ACC112 (cell line): ENCODE results near the gene POR.
"Not testable (repeated sequence)": the region's sequence is repeated elsewhere in the genome, so short reads cannot be mapped to it uniquely, and the experiment has no call there.

Experiments
- H2AFZ ChIP-seq: fragments of 200-600 bp; sonication (generic); one replicate; pipeline ENCODE4 v1.6.0; 2017; ENCODE audit warnings: antibody characterized with exemption, low read length; ENCODE audit not compliant: unreplicated experiment
- H3K27ac ChIP-seq: fragments of 200-600 bp; sonication (generic); 2 replicates; pipeline ENCODE4 v1.5.1; 2014; ENCODE audit warnings: low read depth, mild to moderate bottlenecking, antibody characterized with exemption, low read length, moderate library complexity
- H3K27me3 ChIP-seq: fragments of 200-600 bp; sonication (generic); 2 replicates; pipeline ENCODE4 v1.6.1; 2014; ENCODE audit warnings: mild to moderate bottlenecking, antibody characterized with exemption, low read length, moderate library complexity, mixed read lengths; ENCODE audit not compliant: insufficient read depth
- H3K36me3 ChIP-seq: fragments of 200-600 bp; sonication (generic); 2 replicates; pipeline ENCODE4 v1.6.1; 2016; ENCODE audit warnings: mild to moderate bottlenecking, antibody characterized with exemption, low read length, moderate library complexity, mixed read lengths; ENCODE audit not compliant: insufficient read depth
- H3K4me1 ChIP-seq: fragments of 200-600 bp; sonication (generic); one replicate; pipeline ENCODE4 v1.6.1; 2016; ENCODE audit warnings: low read length, mixed read lengths; ENCODE audit not compliant: insufficient read depth, unreplicated experiment, control insufficient read depth
- H3K4me3 ChIP-seq: fragments of 200-600 bp; sonication (generic); 2 replicates; pipeline ENCODE4 v1.5.1; 2014; ENCODE audit warnings: mild to moderate bottlenecking, low read depth, low read length
- H3K79me2 ChIP-seq: fragments of 200-600 bp; sonication (generic); one replicate; pipeline ENCODE4 v1.6.0; 2016; ENCODE audit warnings: low read length; ENCODE audit not compliant: control insufficient read depth, unreplicated experiment, insufficient read depth

POR gene

DNA sequence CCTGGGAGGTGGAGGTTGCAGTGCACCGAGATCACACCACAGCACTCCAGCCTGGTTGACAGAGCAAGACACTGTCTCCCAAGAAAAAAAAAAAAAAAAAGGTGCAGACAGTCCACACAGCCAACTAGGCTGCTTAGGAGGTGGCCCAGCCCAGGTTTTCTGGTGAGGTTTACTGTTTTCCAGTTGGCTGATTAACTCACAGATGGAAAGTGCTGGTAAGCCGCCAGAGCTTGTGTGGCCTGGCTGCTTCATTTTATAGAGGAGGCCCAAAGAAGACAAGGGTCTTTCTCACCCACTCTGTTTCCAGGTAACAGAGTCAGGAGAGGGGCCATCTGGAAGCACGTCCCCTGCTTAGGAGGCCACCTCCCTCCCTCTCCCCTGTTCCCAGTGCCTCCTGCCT is 29.9 kb upstream of the POR start:
- H3K36me3 ChIP-seq: peaks cover 7% of the 10 kb centered on the region; the same call in 1 of the 2 replicates
- H3K4me1 ChIP-seq: peaks cover 10% of the 10 kb centered on the region

DNA sequence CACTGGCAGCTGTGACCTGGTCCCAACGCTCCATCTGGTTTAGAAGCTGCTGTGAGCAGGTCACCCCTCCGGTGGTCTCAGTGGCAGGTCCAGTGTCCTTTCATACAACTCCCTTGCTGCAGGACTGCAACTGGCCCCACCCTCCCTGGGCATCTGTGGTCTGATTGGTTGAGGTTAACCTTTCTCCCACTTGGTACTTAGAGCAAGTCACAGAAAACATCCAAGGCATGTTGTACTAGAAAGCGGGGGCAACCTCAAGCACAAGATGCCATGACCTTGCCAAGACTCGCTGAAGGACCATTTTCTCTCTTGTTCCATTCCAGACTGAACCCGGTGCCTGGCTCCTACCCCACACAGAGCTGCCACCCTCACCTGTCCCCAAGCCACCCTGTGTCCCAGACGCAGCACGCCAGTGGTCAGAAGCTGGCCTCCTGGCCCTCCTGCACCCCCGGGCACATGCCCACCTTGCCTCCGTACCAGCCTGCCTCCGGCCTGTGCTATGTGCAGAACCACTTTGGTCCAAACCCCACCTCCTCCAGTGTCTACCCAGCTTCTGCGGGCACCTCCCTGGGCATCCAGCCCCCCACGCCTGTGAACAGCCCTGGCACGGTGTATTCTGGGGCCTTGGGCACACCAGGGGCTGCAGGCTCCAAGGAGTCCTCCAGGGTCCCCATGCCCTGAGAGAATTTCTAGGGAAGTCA is 27.1 kb upstream of the POR start:
- Histone ChIP-seq H3K4me1 (peaks cover 8% of the 10 kb centered on the region), H3K27me3 (no peaks in the 10 kb centered on the region), H2AFZ (no peak overlapping the region), H3K36me3 (peaks cover under 1% of the 10 kb centered on the region; the same call in 1 of the 2 replicates), H3K79me2 (no peaks in the 10 kb centered on the region), H3K4me3 (no peak overlapping the region), H3K27ac (no peak overlapping the region)

More for the DNA sequence above, 29.9 kb upstream of the POR start:
- Histone ChIP-seq H3K79me2 (peaks cover 7% of the 10 kb centered on the region), H3K27me3 (no peaks in the 10 kb centered on the region), H2AFZ (no peak overlapping the region), H3K27ac (no peak overlapping the region), H3K4me3 (no peak overlapping the region)

DNA sequence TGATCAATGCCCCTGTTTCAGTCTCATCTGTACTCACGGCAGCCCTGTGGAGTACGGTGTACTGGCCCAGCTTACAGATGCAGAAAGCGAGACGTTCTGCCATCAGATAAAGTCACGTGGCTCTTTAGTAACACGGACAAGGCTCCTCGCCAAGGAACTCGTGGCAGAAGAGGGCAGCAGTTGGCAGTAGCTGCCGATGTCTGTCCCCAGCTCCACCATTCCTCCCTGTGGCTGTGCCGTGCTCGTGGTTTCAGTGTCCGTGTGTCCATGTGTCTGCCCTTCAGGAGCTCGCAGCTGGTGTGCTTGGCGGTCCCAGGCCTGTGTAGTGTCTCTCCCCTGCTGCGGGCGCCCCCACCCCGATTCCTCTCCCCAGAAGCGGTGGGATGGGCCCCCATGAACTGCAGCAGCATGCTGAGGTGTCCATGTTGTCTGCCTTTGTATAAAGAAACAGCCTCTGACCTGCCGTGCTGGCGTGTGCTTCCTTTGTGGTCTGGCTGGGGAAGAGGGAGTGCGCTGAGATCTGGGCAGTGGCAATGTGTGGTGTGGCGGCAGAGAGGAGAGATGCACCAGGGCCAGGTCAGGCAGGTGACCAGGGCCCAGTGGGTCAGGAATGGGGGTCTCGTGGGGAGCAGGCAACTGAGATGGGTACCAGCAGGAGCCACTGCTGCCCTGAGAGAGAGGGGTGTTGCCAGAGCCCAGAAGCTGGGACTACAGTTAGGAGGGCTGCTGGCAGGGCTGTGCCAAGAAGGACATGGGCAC is 26.3 kb upstream of the POR start:
- Histone ChIP-seq H3K36me3 (no peaks in the 10 kb centered on the region), H3K27ac (no peak overlapping the region), H2AFZ (no peak overlapping the region), H3K4me3 (no peak overlapping the region), H3K27me3 (no peaks in the 10 kb centered on the region), H3K4me1 (peaks cover 9% of the 10 kb centered on the region), H3K79me2 (no peaks in the 10 kb centered on the region)

DNA sequence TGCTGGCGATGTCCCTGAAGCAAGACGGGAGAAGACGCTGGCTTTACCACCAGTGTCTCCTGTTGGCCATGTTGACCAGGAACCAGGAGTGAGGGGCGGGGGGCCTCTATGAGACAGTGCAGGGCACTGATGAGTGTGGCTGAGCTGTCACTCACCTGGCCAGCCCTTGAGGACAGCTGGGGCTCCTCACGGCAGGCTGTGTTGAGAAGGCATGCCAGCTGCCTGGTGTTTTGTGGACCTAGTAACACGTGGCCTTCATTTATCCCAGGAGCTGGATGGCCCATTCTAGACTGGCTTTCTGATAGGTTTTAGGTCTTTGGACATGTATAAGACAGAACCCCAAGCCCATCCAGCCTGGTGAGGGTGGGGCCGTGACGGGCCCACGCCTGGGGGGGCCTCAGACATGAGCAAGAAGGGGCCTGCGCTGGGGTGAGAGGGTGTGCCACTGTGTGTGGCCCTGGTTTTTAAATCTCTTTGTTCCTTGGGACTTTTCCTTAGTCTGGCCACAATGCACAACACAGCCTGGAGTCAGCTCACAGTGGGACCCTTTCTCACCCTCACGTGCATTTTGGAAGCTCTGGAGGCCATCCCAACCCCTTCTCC is 25.6 kb upstream of the POR start:
- no peaks in the 10 kb centered on the region for H3K36me3 ChIP-seq
- no peak overlapping the region for H3K4me3 ChIP-seq
- peak overlapping the region; percentile 13; the same call in 1 of the 2 replicates for H3K27ac ChIP-seq
- no peak overlapping the region for H2AFZ ChIP-seq
- H3K4me1 ChIP-seq: peaks cover 9% of the 10 kb centered on the region
- H3K27me3 ChIP-seq: no peaks in the 10 kb centered on the region
- no peaks in the 10 kb centered on the region for H3K79me2 ChIP-seq

GRCh38 chr7:75889826-75890225 is 25.1 kb upstream of the POR start:
- H3K27me3 ChIP-seq: no peaks in the 10 kb centered on the region
- H2AFZ ChIP-seq: no peak overlapping the region
- H3K79me2 ChIP-seq: no peaks in the 10 kb centered on the region
- H3K36me3 ChIP-seq: no peaks in the 10 kb centered on the region
- no peak overlapping the region for H3K4me3 ChIP-seq
- peaks cover 9% of the 10 kb centered on the region for H3K4me1 ChIP-seq
- peak overlapping the region; percentile 13; the same call in 1 of the 2 replicates for H3K27ac ChIP-seq

- H3K27me3 ChIP-seq, H3K4me3 ChIP-seq, H3K36me3 ChIP-seq, H3K79me2 ChIP-seq, H2AFZ ChIP-seq, H3K27ac ChIP-seq, H3K4me1 ChIP-seq: not testable (repeated sequence)
Measured at GRCh38 chr7:75891237-75891636, 23.7 kb upstream of the POR start.

- Histone ChIP-seq H3K4me1 (peaks cover 9% of the 10 kb centered on the region), H3K36me3 (no peaks in the 10 kb centered on the region), H3K27me3 (no peaks in the 10 kb centered on the region), H3K27ac (no peak overlapping the region), H3K4me3 (no peak overlapping the region), H2AFZ (no peak overlapping the region), H3K79me2 (no peaks in the 10 kb centered on the region)
Measured at GRCh38 chr7:75891815-75892411, 23.0 kb upstream of the POR start.

GRCh38 chr7:75892634-75893272 is 22.2 kb upstream of the POR start:
- H3K79me2 ChIP-seq: no peaks in the 10 kb centered on the region
- no peak overlapping the region for H2AFZ ChIP-seq
- peaks cover 9% of the 10 kb centered on the region for H3K4me1 ChIP-seq
- H3K27ac ChIP-seq: no peak overlapping the region
- H3K4me3 ChIP-seq: no peak overlapping the region
- no peaks in the 10 kb centered on the region for H3K27me3 ChIP-seq
- no peaks in the 10 kb centered on the region for H3K36me3 ChIP-seq

DNA sequence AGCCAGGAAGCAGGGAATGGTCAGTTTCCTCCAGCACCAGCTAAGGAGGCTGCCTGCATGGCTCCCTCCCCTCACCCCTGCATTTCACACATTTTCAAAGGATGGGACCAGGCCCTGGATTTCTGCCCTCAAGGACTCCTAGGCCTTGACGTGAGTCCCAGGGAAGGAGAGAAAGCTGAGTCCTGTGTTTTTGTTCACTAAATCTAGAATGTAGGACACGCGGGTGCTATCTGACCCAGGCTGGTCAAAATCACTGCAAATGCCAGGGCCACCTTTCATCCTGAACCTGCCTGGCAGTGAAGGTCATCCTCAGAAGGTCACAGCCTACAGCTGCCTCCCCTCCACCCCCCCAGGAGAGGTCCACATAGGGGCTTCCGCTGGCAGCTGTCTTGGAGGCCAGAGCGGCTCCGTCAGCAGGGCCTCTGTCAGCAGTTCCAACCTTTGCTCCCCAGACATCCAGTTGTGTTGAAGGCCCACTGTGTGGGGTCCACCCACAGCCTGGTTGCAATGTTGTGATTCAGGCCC is 18.1 kb upstream of the POR start:
- Histone ChIP-seq H3K27ac (no peak overlapping the region), H2AFZ (no peak overlapping the region), H3K27me3 (no peaks in the 10 kb centered on the region), H3K4me1 (peaks cover 4% of the 10 kb centered on the region), H3K79me2 (no peaks in the 10 kb centered on the region), H3K36me3 (no peaks in the 10 kb centered on the region), H3K4me3 (no peak overlapping the region)

DNA sequence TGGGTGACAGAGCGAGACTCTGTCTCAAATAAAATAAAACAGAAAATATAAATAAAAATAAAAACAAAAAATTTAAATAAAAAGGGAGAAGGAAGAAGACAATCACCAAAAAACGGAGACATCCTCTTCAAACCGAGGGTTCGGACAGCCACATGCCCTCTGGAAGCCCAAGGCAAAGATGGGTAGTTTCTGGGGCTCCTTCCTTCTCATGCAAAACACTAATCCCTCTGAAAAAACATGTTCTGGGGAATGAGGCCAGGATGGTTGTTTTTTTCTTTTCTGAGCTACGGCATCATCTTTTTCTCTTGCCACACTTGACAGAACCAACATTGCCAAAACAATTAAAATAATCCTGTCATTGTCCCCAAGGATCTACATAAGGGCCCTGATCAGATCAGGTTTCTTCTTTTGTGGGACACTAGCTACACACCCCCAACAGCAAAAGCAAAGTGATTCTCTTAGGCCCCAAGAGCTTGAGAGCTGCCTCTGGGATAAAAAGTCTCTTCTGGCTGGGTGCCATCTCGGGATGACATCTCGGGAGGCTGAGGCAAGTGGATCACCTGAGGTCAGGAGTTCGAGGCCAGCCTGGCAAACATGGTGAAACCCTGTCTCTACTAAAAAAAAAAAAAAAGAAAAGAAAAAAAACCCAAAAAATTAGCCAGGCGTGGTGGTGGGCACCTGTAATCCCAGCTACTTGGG is 14.2 kb upstream of the POR start:
- Histone ChIP-seq H3K27me3 (no peaks in the 10 kb centered on the region), H3K4me3 (no peak overlapping the region), H3K4me1 (peaks cover 3% of the 10 kb centered on the region), H3K36me3 (no peaks in the 10 kb centered on the region), H2AFZ (no peak overlapping the region), H3K27ac (no peak overlapping the region), H3K79me2 (no peaks in the 10 kb centered on the region)
